Measurements from ENCODE around the gene GABBR2.

GABBR2 gene

DNA sequence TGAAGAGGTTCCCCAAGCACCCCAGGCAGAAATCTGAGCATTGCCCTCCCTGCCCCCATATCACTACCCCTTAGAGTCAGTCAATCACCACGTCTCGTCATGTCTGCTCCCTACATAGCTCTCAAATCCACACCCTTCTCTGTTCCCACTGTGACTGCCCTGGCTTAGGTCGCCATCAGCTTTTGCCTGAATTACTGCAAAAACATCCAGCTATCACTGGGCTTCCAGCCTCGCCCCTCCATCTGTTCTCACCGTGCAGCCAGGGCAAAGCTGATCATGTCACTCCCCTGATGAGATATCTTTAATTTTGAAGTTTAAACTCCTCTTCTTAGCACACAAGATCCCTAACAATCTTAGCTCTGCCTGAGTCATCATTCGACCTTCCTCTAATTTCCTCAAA, 363.7 kb downstream of the GABBR2 start:
- TF ChIP-seq NFIC (IDR thresholded peaks at IDR 0.05) (no peak), RAD21 (IDR thresholded peaks at IDR 0.05; ENCODE audit: low read depth) (no peak), ZBTB7A (IDR thresholded peaks at IDR 0.05; ENCODE audit: low read depth) (no peak), TAF1 (IDR thresholded peaks at IDR 0.05; ENCODE audit: low read depth) (no peak), EGR1 (IDR thresholded peaks at IDR 0.05) (no peak), TEAD4 (IDR thresholded peaks at IDR 0.05) (no peak), YY1 (IDR thresholded peaks at IDR 0.05; ENCODE audit: low read depth) (no peak), REST (IDR thresholded peaks at IDR 0.05; ENCODE audit: low read depth) (no peak), TCF12 (IDR thresholded peaks at IDR 0.05; ENCODE audit: low read depth) (no peak), EP300 (IDR thresholded peaks at IDR 0.05; ENCODE audit: borderline replicate concordance) (no peak), MAX (IDR thresholded peaks at IDR 0.05) (no peak), CREB1 (IDR thresholded peaks at IDR 0.05; ENCODE audit: low read depth) (no peak), FOXM1 (IDR thresholded peaks at IDR 0.05; ENCODE audit: borderline replicate concordance, low read depth) (no peak), CEBPB (IDR thresholded peaks at IDR 0.05) (no peak)
- TF ChIP-seq, protein P1, sequence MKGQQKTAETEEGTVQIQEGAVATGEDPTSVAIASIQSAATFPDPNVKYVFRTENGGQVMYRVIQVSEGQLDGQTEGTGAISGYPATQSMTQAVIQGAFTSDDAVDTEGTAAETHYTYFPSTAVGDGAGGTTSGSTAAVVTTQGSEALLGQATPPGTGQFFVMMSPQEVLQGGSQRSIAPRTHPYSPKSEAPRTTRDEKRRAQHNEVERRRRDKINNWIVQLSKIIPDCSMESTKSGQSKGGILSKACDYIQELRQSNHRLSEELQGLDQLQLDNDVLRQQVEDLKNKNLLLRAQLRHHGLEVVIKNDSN (IDR thresholded peaks at IDR 0.05) = no peak

- TF ChIP-seq, protein P1 (IDR thresholded peaks at IDR 0.05) = no peak
- TF ChIP-seq REST (IDR thresholded peaks at IDR 0.05; ENCODE audit: low read depth) = no peak
- no peak for TF ChIP-seq TCF12 (IDR thresholded peaks at IDR 0.05; ENCODE audit: low read depth)
- no peak for TF ChIP-seq NFIC (IDR thresholded peaks at IDR 0.05)
- no peak for TF ChIP-seq RAD21 (IDR thresholded peaks at IDR 0.05; ENCODE audit: low read depth)
- no peak for TF ChIP-seq YY1 (IDR thresholded peaks at IDR 0.05; ENCODE audit: low read depth)
- no peak for TF ChIP-seq CEBPB (IDR thresholded peaks at IDR 0.05)
- TF ChIP-seq TAF1 (IDR thresholded peaks at IDR 0.05; ENCODE audit: low read depth) = no peak
- no peak for TF ChIP-seq CREB1 (IDR thresholded peaks at IDR 0.05; ENCODE audit: low read depth)
- TF ChIP-seq MAX (IDR thresholded peaks at IDR 0.05) = no peak
- no peak for TF ChIP-seq EGR1 (IDR thresholded peaks at IDR 0.05)
- TF ChIP-seq TEAD4 (IDR thresholded peaks at IDR 0.05) = no peak
- TF ChIP-seq EP300 (IDR thresholded peaks at IDR 0.05; ENCODE audit: borderline replicate concordance) = no peak
- no peak for TF ChIP-seq FOXM1 (IDR thresholded peaks at IDR 0.05; ENCODE audit: borderline replicate concordance, low read depth)
- no peak for TF ChIP-seq ZBTB7A (IDR thresholded peaks at IDR 0.05; ENCODE audit: low read depth)
These were observed 364.2 kb downstream of the GABBR2 start for GRCh38 chr9:98344581-98344980.

- TF ChIP-seq CREB1 (IDR thresholded peaks at IDR 0.05; ENCODE audit: low read depth) = no peak
- TF ChIP-seq CEBPB (IDR thresholded peaks at IDR 0.05) = no peak
- TF ChIP-seq TEAD4 (IDR thresholded peaks at IDR 0.05) = no peak
These were observed 365.9 kb downstream of the GABBR2 start for GRCh38 chr9:98342820-98343210.

DNA sequence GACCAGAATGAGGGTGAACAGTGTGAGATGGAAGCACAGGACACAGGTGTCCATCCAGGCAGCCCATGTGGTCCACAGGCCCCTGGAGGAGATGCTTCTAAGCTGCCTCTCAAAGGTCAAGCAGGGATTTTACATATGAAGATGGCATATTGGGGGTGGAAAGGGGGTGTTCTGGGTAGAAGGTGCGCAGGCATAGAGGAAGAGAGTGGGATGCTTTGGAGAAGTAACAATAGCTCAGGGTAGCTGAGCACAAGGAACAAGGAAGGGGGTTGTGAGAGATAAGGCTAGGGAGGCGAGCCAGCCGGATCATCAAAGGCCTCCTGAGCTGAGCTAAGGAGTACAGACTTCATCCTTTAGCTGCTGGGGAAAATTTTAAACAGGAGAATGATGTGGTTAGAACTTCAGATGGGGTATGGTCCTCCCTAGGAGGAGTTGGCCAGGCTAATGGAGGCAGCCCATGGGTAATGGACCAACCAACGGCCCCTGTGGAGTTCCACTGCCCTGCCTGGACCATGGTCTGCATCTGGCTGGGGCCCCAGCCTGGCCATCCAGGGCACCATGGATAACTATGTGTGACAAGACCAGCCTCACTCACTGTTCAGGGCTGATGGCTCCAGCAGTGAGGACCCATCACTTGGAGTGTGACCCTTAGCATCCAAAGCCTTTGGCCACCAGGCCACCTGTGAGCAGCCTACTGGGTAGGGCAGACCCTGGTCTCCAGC, 366.5 kb downstream of the GABBR2 start:
- no peak for TF ChIP-seq TAF1 (IDR thresholded peaks at IDR 0.05; ENCODE audit: low read depth)
- no peak for TF ChIP-seq EP300 (IDR thresholded peaks at IDR 0.05; ENCODE audit: borderline replicate concordance)
- no peak for TF ChIP-seq MAX (IDR thresholded peaks at IDR 0.05)
- TF ChIP-seq CEBPB (IDR thresholded peaks at IDR 0.05) = no peak
- TF ChIP-seq REST (IDR thresholded peaks at IDR 0.05; ENCODE audit: low read depth) = no peak
- TF ChIP-seq YY1 (IDR thresholded peaks at IDR 0.05; ENCODE audit: low read depth) = no peak
- TF ChIP-seq EGR1 (IDR thresholded peaks at IDR 0.05) = no peak
- no peak for TF ChIP-seq RAD21 (IDR thresholded peaks at IDR 0.05; ENCODE audit: low read depth)
- TF ChIP-seq TEAD4 (IDR thresholded peaks at IDR 0.05) = no peak
- TF ChIP-seq, protein P1 (IDR thresholded peaks at IDR 0.05) = no peak
- TF ChIP-seq TCF12 (IDR thresholded peaks at IDR 0.05; ENCODE audit: low read depth) = no peak
- no peak for TF ChIP-seq FOXM1 (IDR thresholded peaks at IDR 0.05; ENCODE audit: borderline replicate concordance, low read depth)
- no peak for TF ChIP-seq ZBTB7A (IDR thresholded peaks at IDR 0.05; ENCODE audit: low read depth)
